K562 (cell line): ENCODE data around the gene COLEC12. TPM values are rescaled to one million over a fixed set of nuclear protein-coding genes. Genes with fewer than 3 reads are reported as not detected.

ENCODE experiments used
- ATAC-seq: fragments of 200-7000 bp; cut with Tn5 transposase; 3 replicates; pipeline ENCODE4 v1.9.1; 2020; ENCODE audit warnings: moderate library complexity
- BruUV-seq: library from RNA; stranded (reverse); fragments of 400-500 nt; replicated peaks from 2 replicates; lab custom pipeline; 2021; lab: Mats Ljungman, UMichigan
- CTCF ChIA-PET: fragments of 300-600 bp; formaldehyde crosslinking; extraction: SDS; loops from one replicate; lab custom pipeline; 2021; ENCODE audit warnings: low intra/inter-chr PET ratio; lab: Yijun Ruan, JAX
- POLR2A ChIA-PET: fragments of 300-600, 350-650 bp; sonication (Branson Sonifier 250); formaldehyde crosslinking; extraction: SDS; loops from one replicate; lab custom pipeline; 2021; ENCODE audit warnings: antibody characterized with exemption, inconsistent platforms; lab: Yijun Ruan, JAX
- DNase-seq, 4 experiments: peaks; one replicate each; pipeline versions ENCODE4 v3.0.0 to v3.0.0-alpha.2; 2011 to 2018; ENCODE audit warnings: low spot score in 3 of 4, mixed read lengths in 3 of 4; ENCODE audit errors: extremely low read depth in 1 of 4
- FAIRE-seq: peaks from 2 replicates; lab custom pipeline; 2011; peaks lifted over from hg19 to GRCh38; lab: Jason Lieb, UNC
- H2AFZ ChIP-seq: 2 replicates; pipeline ENCODE4 v1.6.0; 2011; ENCODE audit warnings: low read depth, low read length, control low read depth, inconsistent platforms
- H3K27ac ChIP-seq: fragments of 200-600 bp; 3 replicates; pipeline ENCODE4 v1.8.0; 2011; ENCODE audit warnings: low read depth, mild to moderate bottlenecking, control low read depth, inconsistent platforms, low read length, moderate library complexity, mixed read lengths; ENCODE audit errors: extremely low read depth
- H3K27me3 ChIP-seq, 2 experiments: fragments of 300-600 bp in 1 of 2; 2 replicates in 1 of 2; 3 replicates in 1 of 2; pipeline versions ENCODE4 v1.6.0 to v1.8.0; 2011; ENCODE audit warnings: inconsistent platforms in 2 of 2, low read length in 2 of 2, mild to moderate bottlenecking in 1 of 2, mixed read lengths in 1 of 2, moderate library complexity in 1 of 2; ENCODE audit not compliant: control insufficient read depth in 2 of 2, insufficient read depth in 2 of 2
- H3K36me3 ChIP-seq: fragments of 300-600 bp; 3 replicates; pipeline ENCODE4 v1.8.0; 2011; ENCODE audit warnings: mild to moderate bottlenecking, low read length, inconsistent platforms; ENCODE audit not compliant: control insufficient read depth, insufficient read depth
- H3K4me1 ChIP-seq, 2 experiments: fragments of 200-600 bp in 1 of 2; replicated peaks in 1 of 2; 2 replicates in 1 of 2; 3 replicates in 1 of 2; pipeline versions ENCODE4 v1.5.1 to v1.8.0; 2011; ENCODE audit warnings: inconsistent platforms in 2 of 2, low read length in 2 of 2, mild to moderate bottlenecking in 1 of 2, mixed read lengths in 1 of 2, moderate library complexity in 1 of 2; ENCODE audit not compliant: control insufficient read depth in 2 of 2, insufficient read depth in 2 of 2
- H3K4me2 ChIP-seq: 2 replicates; pipeline ENCODE4 v1.6.1; 2011; ENCODE audit warnings: low read length, control low read depth, inconsistent platforms, mixed read lengths; ENCODE audit not compliant: insufficient read depth
- H3K4me3 ChIP-seq: fragments of 200-600 bp; sonication (generic), shearing (Covaris generic); 2 replicates; pipeline ENCODE4 v1.5.1; 2016; ENCODE audit warnings: control low read depth, inconsistent platforms
- H3K79me2 ChIP-seq: fragments of 200-600 bp; 3 replicates; pipeline ENCODE4 v1.8.0; 2011; ENCODE audit warnings: low read length, inconsistent platforms; ENCODE audit not compliant: control insufficient read depth, insufficient read depth
- H3K9ac ChIP-seq, 2 experiments: 2 replicates each; pipeline versions ENCODE4 v1.6.0 to v1.6.1; 2011; ENCODE audit warnings: low read depth in 2 of 2, low read length in 2 of 2, control low read depth in 1 of 2, inconsistent platforms in 1 of 2, mild to moderate bottlenecking in 1 of 2, mixed read lengths in 1 of 2; ENCODE audit not compliant: insufficient read depth in 1 of 2
- H3K9me1 ChIP-seq: one replicate; pipeline ENCODE4 v1.6.0; 2011; ENCODE audit warnings: inconsistent platforms, mild to moderate bottlenecking, low read length, moderate library complexity; ENCODE audit not compliant: control insufficient read depth, insufficient read depth
- H3K9me3 ChIP-seq: replicated peaks from 2 replicates; pipeline ENCODE4 v1.5.1; 2011; ENCODE audit warnings: low read depth, low read length, inconsistent platforms; ENCODE audit not compliant: control insufficient read depth, insufficient read depth
- H4K20me1 ChIP-seq: replicated peaks from 2 replicates; pipeline ENCODE4 v1.6.1; 2011; ENCODE audit warnings: low read length, inconsistent platforms, mixed read lengths; ENCODE audit not compliant: control insufficient read depth, insufficient read depth
- EP400 ChIP-seq: fragments of 450-650 bp; IDR thresholded peaks from 2 replicates; pipeline ENCODE4 v1.6.1; 2017; ENCODE audit warnings: antibody characterized with exemption, mild to moderate bottlenecking, moderate library complexity
- HEY1 ChIP-seq: fragments of 250-450 bp; sonication (Bioruptor Pico); IDR thresholded peaks from 2 replicates; pipeline ENCODE4 v1.5.0; 2020; ENCODE audit warnings: mild to moderate bottlenecking, moderate library complexity, borderline replicate concordance
- KLF6 ChIP-seq: fragments of 250-450 bp; sonication (Bioruptor Pico); IDR thresholded peaks from 2 replicates; pipeline ENCODE4 v1.4.0; 2020; ENCODE audit warnings: mild to moderate bottlenecking, moderate library complexity, borderline replicate concordance
- MECOM ChIP-seq: fragments of 250-450 bp; sonication (Bioruptor Pico); IDR thresholded peaks from 2 replicates; pipeline ENCODE4 v1.8.0; 2022; ENCODE audit warnings: inconsistent platforms
- MYC ChIP-seq, 2 experiments: fragments of 250-450 bp in 1 of 2; sonication (Bioruptor Pico) in 1 of 2; IDR thresholded peaks; 2 replicates each; pipeline versions ENCODE4 v1.5.1 to v1.6.1; 2012 to 2021; ENCODE audit warnings: low read depth in 2 of 2, borderline replicate concordance in 1 of 2, improper control_type of control experiment in 1 of 2, low read length in 1 of 2, mild to moderate bottlenecking in 1 of 2, moderate library complexity in 1 of 2
- NONO ChIP-seq, 2 experiments: fragments of 200-400 bp in 1 of 2; fragments of 450-650 bp in 1 of 2; formaldehyde crosslinking in 1 of 2; IDR thresholded peaks; 2 replicates each; pipeline ENCODE4 v1.6.1; 2017; ENCODE audit warnings: low read depth in 2 of 2, mild to moderate bottlenecking in 2 of 2, moderate library complexity in 2 of 2, low read length in 1 of 2
- TGIF2 ChIP-seq: sonication (generic); formaldehyde crosslinking; IDR thresholded peaks from 2 replicates; pipeline ENCODE4 v1.8.1; 2022; ENCODE audit warnings: mild to moderate bottlenecking, missing genetic modification reagents, moderate library complexity
- THRA ChIP-seq: fragments of 450-650 bp; IDR thresholded peaks from 2 replicates; pipeline ENCODE4 v1.6.1; 2017; ENCODE audit warnings: mild to moderate bottlenecking, moderate library complexity
- THRB ChIP-seq: fragments of 450-650 bp; formaldehyde crosslinking; conservative IDR thresholded peaks from 2 replicates; pipeline ENCODE4 v1.4.0; 2022; ENCODE audit warnings: mild to moderate bottlenecking, missing genetic modification characterization
- TOE1 ChIP-seq, 2 experiments: fragments of 450-650 bp in 1 of 2; sonication (generic) in 1 of 2; formaldehyde crosslinking in 1 of 2; IDR thresholded peaks; 2 replicates each; pipeline versions ENCODE4 v1.7.1 to v1.8.0; 2016 to 2022; ENCODE audit warnings: borderline replicate concordance in 2 of 2, mild to moderate bottlenecking in 2 of 2, antibody characterized with exemption in 1 of 2, inconsistent platforms in 1 of 2, low read depth in 1 of 2, missing genetic modification reagents in 1 of 2, moderate library complexity in 1 of 2
- ZBTB49 ChIP-seq: sonication (generic); formaldehyde crosslinking; IDR thresholded peaks from 2 replicates; pipeline ENCODE4 v1.8.0; 2022; ENCODE audit warnings: missing genetic modification reagents, mild to moderate bottlenecking, borderline replicate concordance
- WGBS: fragments of 100-300 bp; shearing (Covaris generic); methylation state at CpG from one replicate; pipeline ENCODE4 v1.1.6; 2016; ENCODE audit warnings: low coverage, mixed read lengths; ENCODE audit not compliant: insufficient coverage; ENCODE audit errors: missing lambda C conversion rate; 5-methylcytosine and 5-hydroxymethylcytosine counted together
- in situ Hi-C: fragments of 300-500 bp; cut with MboI; formaldehyde crosslinking; loops from 4 replicates; pipeline ENCODE4 v1.15.0; 2018; ENCODE audit warnings: inconsistent platforms, mixed read lengths
- intact Hi-C: fragments of 100-400 bp; cut with micrococcal nuclease; formaldehyde crosslinking; loops from 2 replicates; pipeline ENCODE4 v1.14.2; 2022
- polyA plus RNA-seq, 8 experiments: library from polyadenylated mRNA; depleted of rRNA in 4 of 8; stranded (reverse) in 5 of 8; unstranded in 3 of 8; fragments of >200 nt; fragmentation: Nextera tagmentation in 2 of 8; fragmentation: Illumina TruSeq in 1 of 8; extraction: Ambion mirVana in 2 of 8; extraction: Trizol in 1 of 8; gene quantifications; 2 replicates each; pipeline versions ENCODE4 v1.2.1 to v1.2.3, GENCODE V29; 2011 to 2014; ENCODE audit warnings: inconsistent platforms in 1 of 8, missing spikeins in 1 of 8
- total RNA-seq, 7 experiments: library from RNA; depleted of rRNA in 6 of 7; stranded (reverse); fragments of >200 nt in 6 of 7; fragmentation: Illumina TruSeq in 2 of 7; extraction: Trizol in 2 of 7; gene quantifications; 2 replicates each; pipeline versions ENCODE4 v1.2.1 to v1.2.3, GENCODE V29; 2011 to 2021; ENCODE audit warnings: low replicate concordance in 1 of 7
- TF ChIP-seq, protein P1 (sequence below): fragments of 200-400 bp; formaldehyde crosslinking; IDR thresholded peaks from 2 replicates; pipeline ENCODE4 v1.6.1; 2017; ENCODE audit warnings: mild to moderate bottlenecking, low read depth, low read length, moderate library complexity

COLEC12 gene
- total and polyA plus RNA-seq, 9 of the 15 experiments (the other 6 are each of a cell fraction or from before 2014, with no cell fraction given), result 0.04 TPM; not detected in 8

GRCh38 chr18:275486-275885, 225.0 kb downstream of the COLEC12 start (continued):
- TF ChIP-seq MYC (IDR thresholded peaks at IDR 0.05; ENCODE audit: low read depth, low read length) (0 out of 2 replicates have a peak, but pooled peaks have one; percentile 20), MYC (CRISPR knock-in tag; IDR thresholded peaks at IDR 0.05; ENCODE audit: borderline replicate concordance, low read depth) (no peak), TOE1 (IDR thresholded peaks at IDR 0.05; ENCODE audit: borderline replicate concordance) (peak; percentile 33; the same call in 1 of the 2 replicates), TOE1 (CRISPR knock-in tag; IDR thresholded peaks at IDR 0.05; ENCODE audit: borderline replicate concordance, low read depth) (no peak)

DNA sequence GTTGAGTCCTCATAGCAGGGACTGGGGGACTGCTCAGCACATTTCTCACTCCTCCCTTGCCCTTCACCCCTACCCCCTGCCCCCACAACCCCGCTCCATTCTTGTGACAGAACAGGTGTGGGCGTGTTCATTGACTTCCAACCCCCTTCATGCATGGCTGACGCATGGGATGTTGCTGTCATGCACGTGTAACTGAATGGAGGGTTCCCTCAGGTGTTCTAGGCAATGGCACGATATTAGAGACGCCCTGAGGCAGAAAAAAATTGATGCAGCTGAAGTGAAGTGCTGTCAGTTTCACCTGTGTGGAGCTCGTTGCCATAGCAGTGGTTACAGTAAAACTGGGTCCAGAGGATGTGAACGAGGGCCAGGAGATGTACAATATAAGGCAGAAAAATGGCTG, 226.2 kb downstream of the COLEC12 start:
- in situ Hi-C loops (no loop called here), intact Hi-C loops (no loop called here)
- H3K36me3 ChIP-seq, result no peaks in the 10 kb centered on the region
- no peak overlapping the region for H3K27ac ChIP-seq
- peaks cover 0 to 5% of the 10 kb centered on the region in 2 experiments; a peak in 1 of 5 replicates for H3K27me3 ChIP-seq
- WGBS, result 46% methylated on average over 8 of the region's 8 CpGs
- H2AFZ ChIP-seq, result no peak overlapping the region
- FAIRE-seq (no peak), DNase-seq (no peak), ATAC-seq (no peak)
- no peaks in the 10 kb centered on the region for H4K20me1 ChIP-seq
- no peaks in the 10 kb centered on the region for H3K79me2 ChIP-seq
- no peak overlapping the region for H3K4me3 ChIP-seq
- H3K9ac ChIP-seq, result no peak overlapping the region
- no peak overlapping the region for H3K4me2 ChIP-seq
- no peaks in the 10 kb centered on the region for H3K9me1 ChIP-seq
- H3K4me1 ChIP-seq, result peaks cover 5 to 23% of the 10 kb centered on the region in 2 experiments
- no TSS peak for BruUV-seq
- H3K9me3 ChIP-seq, result no peaks in the 10 kb centered on the region
- ChIA-PET CTCF (no interaction called here), POLR2A (no interaction called here)
- no peak for TF ChIP-seq TGIF2 (CRISPR knock-in tag)
- TF ChIP-seq THRA, result no peak
- TF ChIP-seq THRB, result no peak
- TF ChIP-seq, protein P1, sequence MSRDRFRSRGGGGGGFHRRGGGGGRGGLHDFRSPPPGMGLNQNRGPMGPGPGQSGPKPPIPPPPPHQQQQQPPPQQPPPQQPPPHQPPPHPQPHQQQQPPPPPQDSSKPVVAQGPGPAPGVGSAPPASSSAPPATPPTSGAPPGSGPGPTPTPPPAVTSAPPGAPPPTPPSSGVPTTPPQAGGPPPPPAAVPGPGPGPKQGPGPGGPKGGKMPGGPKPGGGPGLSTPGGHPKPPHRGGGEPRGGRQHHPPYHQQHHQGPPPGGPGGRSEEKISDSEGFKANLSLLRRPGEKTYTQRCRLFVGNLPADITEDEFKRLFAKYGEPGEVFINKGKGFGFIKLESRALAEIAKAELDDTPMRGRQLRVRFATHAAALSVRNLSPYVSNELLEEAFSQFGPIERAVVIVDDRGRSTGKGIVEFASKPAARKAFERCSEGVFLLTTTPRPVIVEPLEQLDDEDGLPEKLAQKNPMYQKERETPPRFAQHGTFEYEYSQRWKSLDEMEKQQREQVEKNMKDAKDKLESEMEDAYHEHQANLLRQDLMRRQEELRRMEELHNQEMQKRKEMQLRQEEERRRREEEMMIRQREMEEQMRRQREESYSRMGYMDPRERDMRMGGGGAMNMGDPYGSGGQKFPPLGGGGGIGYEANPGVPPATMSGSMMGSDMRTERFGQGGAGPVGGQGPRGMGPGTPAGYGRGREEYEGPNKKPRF, result no peak
- TF ChIP-seq HEY1 (CRISPR knock-in tag), result no peak
- no peak for TF ChIP-seq MECOM (CRISPR knock-in tag)
- TF ChIP-seq EP400, result no peak
- TF ChIP-seq KLF6 (CRISPR knock-in tag), result no peak
- no peak for TF ChIP-seq ZBTB49 (CRISPR knock-in tag)
- TF ChIP-seq NONO (IDR thresholded peaks at IDR 0.05; ENCODE audit: low read depth in 2 of 2, low read length in 1 of 2), result no peak
